Ammon's horn (tissue), 1 donor: Measurements from ENCODE around the gene PDE2A.

Experiments used
- DNase-seq: peaks from one replicate; pipeline ENCODE4 v3.0.0-alpha.2; 2016; ENCODE audit warnings: low spot score

The PDE2A gene

GRCh38 chr11:72673943-72674828 is at the start of gene PDE2A:
PDE2A (minus strand) TSS chr11:72674422; CDS start chr11:72674207, 215 bp downstream.
- peak; percentile 74 for DNase-seq

DNA sequence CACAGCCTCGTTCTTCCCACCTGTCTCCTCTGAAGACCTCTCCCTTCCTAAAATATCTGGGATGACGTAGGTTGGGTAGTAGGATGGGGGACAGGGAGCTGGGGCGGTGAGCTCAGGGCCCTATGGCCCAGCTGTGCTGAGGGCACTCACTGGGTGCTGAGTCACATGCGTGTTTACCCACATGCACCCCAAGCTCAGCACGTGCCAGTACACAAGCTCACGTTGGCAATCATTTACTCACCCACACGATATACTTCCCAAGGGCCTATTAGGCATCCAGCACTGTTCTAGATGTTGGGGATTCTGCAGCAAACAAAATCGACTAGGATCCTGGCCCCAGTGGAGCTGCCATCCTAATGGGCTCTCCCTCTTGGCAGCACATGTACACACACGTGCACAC is 49.3 kb upstream of the PDE2A start:
- DNase-seq, result no peak

DNA sequence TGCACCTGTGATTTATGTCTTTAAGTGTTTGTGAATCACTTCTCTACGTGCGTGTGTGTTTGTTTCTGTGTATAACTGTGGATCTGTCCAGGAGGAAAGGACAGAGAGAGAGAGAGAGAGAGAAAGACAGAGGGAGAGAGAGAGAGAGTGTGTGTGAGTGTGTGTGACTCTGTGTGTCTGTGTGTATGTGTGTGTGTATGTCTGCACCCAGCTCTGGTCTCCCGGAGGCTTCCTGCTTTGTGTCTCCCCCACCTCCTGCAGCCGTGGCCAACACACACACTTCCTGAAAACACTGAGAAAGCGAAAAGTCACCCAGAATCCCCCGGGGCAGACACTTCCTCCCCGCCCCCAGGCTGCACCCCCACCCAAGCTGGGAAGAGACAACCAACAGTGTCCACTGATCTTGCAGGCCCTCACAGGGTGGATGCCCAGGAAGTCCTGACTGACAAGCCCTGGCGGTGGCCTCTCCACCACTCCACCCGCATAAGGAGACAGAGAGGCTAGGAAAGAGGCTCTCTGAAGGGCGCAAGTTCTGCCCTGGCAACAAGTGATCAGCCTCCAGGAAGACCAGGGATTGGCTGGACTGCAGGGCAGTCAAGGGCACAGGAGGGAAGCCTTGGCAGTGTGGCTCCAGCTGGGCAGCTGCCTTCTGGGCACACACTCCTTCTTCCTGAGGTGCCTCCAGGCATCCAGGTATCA is 48.0 kb upstream of the PDE2A start:
- DNase-seq, result peak; percentile 94

GRCh38 chr11:72721689-72722049 is 47.4 kb upstream of the PDE2A start:
- DNase-seq, result no peak

DNA sequence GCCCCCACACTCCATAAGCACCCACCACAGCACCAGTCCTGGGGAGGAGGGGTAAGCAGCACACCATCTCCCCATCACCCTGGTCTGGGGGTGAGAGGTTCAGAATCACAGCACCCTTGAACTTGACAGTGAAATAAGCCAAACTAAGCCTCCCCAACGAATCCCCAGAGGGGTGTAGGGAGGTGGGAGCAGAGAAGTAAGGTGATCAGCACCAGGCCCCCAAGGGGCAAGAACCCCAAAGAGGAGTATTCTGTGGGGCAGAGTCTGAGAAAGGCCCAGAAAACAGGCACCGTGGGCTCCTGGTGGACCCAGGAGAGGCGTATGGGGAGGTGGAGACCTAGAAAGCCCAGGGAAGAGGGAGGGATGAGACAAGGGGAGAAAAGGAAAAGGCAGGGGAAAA is 47.1 kb upstream of the PDE2A start:
- DNase-seq, result no peak

- no peak for DNase-seq
Observed at GRCh38 chr11:72720784-72721183, 46.6 kb upstream of the PDE2A start.

- no peak for DNase-seq
Observed at GRCh38 chr11:72720047-72720446, 45.8 kb upstream of the PDE2A start.

GRCh38 chr11:72719551-72719950 is 45.3 kb upstream of the PDE2A start:
- no peak for DNase-seq

GRCh38 chr11:72719144-72719543 is 44.9 kb upstream of the PDE2A start:
- no peak for DNase-seq

DNA sequence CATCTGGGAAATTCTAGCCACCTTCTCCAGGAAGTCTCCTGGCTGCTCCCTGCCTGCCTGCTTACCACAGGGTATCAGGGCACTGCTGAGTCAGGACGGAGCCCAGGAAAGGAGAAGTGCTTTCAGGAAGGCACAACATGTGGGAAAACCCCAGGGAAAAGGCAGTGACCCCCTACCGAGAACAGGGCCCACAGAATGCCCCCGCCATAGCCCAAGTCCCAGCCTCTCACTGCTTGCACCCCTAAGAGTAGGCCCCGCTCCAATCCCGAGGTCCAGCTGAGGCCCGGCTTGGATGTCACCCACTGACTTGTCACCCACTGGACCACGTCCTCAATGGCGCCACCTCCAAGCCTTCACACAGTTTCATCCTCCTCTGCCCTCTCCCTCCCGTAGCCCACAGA is 43.9 kb upstream of the PDE2A start:
- DNase-seq, result no peak

DNA sequence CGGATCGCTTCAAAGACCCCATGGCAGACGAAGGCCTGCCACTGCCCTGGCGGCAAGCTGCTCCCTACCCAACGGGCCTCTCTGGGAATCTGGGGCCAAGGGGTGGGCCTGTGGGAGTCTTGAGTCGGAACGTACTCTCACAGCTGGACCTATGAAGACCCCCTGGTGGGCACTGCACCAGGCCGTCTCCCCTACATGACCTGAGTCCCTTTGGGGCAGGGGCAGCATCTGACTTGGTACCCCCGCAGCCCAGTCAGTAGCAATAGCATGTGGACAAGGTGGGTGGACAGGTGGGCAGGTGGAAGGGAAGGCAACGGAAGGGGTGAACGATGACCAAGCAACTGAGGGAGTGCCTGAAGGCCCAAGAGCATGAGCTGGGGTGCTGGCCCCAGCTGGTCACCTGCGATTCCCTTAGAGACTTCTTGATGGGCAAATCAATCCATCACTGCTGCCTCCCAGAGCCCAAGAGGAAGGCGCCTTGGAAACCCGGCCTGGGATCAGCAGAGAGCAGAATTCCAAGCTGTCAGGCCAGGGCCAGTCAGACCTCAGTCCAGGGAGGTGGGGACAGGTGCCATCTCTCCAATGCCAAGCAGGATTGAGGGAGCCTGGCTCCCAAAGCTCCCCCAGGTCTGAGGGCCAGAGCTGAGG is 42.7 kb upstream of the PDE2A start:
- DNase-seq, result no peak

- peak; percentile 69 for DNase-seq
Observed at GRCh38 chr11:72716290-72716689, 42.1 kb upstream of the PDE2A start.

GRCh38 chr11:72712841-72713240 is 38.6 kb upstream of the PDE2A start:
- no peak for DNase-seq

DNA sequence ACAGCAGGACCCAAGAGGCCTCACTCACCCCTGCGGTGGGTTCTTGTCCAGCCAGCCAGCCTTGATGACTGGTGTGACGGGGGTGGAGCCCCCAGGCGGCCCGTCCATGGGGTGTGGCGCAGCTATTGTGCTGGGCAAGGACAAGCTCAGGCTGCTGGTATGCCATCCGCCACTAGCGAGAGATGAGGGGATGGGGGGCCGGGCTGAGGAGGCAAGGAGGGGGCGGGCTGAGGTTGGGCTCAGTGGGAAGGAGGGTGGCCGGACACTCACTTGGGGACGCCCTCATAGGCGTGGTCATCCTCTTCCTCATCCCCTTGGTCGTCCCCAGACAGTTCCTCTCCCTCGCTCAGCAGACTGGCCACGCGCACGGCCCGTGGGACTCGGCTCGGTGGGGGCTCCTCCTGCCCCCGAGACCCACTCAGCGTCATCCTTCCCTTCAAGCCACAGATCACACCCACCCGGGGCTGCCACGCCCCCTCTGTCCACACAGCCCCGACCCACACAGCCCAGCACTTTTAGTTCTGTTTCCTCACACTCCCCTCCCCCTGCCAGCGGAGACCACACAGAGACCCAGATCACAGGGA is 38.0 kb upstream of the PDE2A start:
- DNase-seq, result peak; percentile 84

DNA sequence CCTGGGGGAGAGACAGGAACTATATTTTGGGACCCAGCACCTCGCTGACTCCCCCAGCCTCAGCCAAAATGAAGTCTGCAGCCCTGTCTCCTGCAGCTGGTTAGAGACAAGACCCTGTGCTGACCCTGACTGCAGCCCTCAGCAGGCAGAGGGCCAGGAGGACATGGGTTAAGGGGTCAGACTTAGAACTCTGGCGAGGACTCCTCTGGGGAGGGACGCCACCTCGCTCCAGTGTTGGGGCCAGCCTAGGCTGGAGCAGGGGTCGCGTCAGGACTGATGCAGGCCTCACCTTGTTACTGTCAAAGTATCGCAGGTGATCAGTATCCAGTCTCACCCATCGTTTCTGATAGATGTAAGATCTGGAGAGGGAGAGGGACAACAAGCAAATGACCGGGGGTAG is 36.9 kb upstream of the PDE2A start:
- no peak for DNase-seq

- no peak for DNase-seq
Observed at GRCh38 chr11:72710278-72710677, 36.1 kb upstream of the PDE2A start.

DNA sequence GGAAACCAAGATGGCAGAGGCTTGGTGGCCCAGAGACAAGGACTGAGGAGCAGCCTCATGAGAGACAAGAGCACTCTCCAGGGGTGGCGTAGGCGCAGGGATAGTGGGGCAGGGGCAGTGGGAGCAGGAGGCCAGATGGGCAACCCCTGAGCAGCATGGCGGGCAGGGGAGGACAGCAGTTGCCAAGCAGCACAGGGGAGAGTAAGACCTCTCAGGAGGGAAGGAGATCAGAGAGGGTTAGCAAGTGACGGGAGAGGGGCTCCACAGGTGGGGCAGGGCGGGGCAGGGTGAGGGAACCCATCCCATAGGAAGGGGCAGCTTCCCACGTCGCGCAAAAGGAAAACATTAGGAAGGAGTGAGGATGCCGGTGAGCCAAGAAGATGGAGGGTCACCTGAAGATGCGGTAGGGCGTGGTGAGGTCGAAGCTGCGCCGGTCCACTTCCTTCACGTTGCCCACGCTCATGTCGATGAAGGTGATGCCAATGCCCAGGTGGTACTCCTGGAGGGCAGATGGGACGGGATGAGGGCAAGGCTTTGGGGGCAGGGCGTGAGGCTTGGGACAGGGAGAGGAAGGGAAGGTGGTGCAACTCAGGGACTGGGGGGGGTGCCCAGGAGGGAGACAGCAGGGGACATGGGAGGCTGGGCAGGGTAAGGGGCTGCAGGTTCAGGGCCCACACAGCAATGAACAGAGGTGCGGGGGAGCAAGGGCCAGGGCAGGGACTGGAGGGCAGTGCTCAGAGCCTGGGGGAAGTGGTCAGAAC is 35.4 kb upstream of the PDE2A start:
- no peak for DNase-seq

GRCh38 chr11:72707032-72707431 is 32.8 kb upstream of the PDE2A start:
- DNase-seq, result no peak

GRCh38 chr11:72706579-72706978 is 32.4 kb upstream of the PDE2A start:
- DNase-seq, result no peak

DNA sequence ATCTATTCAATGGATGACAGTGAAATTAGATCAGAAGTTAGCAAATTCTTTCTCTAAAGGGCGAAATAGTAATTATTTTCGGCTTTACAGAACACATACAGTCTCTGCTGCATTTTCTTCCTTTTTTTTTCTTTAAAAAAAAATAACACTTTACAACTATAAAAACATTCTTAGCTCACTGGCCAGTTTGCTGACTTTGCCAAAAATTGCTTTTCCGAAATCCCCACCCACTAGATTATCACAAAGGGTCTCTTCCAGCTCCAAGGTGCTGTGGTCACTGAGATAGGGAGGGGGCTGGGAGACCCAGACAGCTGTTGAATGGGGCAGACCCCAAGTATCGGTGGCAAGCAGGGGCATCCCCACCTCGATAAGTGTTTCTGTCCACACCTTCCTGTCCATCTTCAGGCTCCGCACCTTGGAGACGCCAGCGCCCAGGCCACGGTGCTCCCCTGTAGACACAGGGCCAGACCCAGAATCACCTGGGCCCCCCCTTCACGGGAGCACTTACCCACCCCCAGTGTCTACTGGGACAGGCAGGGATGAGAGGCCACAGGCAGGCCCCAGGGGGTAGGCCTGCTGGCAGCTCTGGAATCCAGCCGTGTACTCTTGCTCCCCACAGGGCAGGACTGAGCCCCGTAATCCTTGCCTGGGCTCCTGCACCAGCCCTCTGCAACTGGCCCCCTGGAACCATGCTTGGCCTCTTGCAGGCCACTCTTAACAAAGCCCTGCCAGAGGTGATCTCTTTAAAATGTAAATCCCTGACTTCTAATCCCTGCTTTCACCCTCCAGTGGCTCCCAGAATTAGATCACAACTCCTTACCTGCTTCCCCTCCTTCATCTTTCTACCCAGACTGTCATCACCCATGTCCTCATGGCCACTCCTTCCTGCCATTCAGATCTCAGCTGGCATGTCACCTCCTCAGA is 31.5 kb upstream of the PDE2A start:
- DNase-seq, result no peak

DNA sequence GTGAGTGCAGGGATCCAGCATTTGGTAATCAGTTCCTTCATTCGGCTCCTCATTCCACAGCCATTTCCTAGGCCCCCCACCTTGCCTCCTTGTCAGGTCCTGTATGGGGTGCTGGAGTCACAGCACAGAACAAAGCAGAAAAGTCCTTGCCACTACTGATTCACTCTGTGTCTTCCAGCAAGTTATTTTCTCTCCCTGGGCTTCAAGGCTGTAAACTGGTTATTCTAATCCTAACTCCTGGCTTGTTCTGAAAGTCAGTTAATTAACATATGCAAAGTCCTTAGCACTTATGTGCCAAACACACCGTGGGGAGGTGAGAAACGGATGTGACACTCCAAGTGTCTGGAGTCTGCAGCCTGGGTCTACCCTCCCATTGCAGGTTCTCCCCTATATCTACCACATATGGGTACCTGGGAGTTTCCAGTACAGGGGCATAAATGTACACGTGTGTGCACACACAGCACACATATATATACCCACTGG is 30.6 kb upstream of the PDE2A start:
- no peak for DNase-seq
